HFF-Myc (cell line): ENCODE data around the gene LEMD3.

ENCODE experiments used
- DNase-seq: peaks from one replicate; pipeline ENCODE4 v3.0.0-alpha.2; 2011; ENCODE audit warnings: low read depth; ENCODE audit errors: extremely low read depth
- H3K4me3 ChIP-seq: replicated peaks from 2 replicates; pipeline ENCODE4 v1.5.1; 2011; ENCODE audit warnings: low read depth, mild to moderate bottlenecking, control low read depth, low read length
- CTCF ChIP-seq: IDR thresholded peaks from 2 replicates; pipeline ENCODE4 v1.5.1; 2012; ENCODE audit warnings: mild to moderate bottlenecking, low read depth, low read length, control low read depth; ENCODE audit errors: missing control alignments

The LEMD3 gene

GRCh38 chr12:65125975-65126374, 43.4 kb upstream of the LEMD3 start:
- H3K4me3 ChIP-seq = no peak overlapping the region
- TF ChIP-seq CTCF = no peak
- no peak for DNase-seq

GRCh38 chr12:65126482-65126881, 42.9 kb upstream of the LEMD3 start:
- DNase-seq = no peak
- no peak for TF ChIP-seq CTCF
- no peak overlapping the region for H3K4me3 ChIP-seq

GRCh38 chr12:65133879-65134278, 35.5 kb upstream of the LEMD3 start:
- H3K4me3 ChIP-seq = no peak overlapping the region
- no peak for TF ChIP-seq CTCF
- no peak for DNase-seq

- DNase-seq = no peak
These were observed 30.0 kb upstream of the LEMD3 start for GRCh38 chr12:65139389-65139788.

GRCh38 chr12:65140738-65141137, 28.6 kb upstream of the LEMD3 start:
- TF ChIP-seq CTCF = no peak
- DNase-seq = no peak
- no peak overlapping the region for H3K4me3 ChIP-seq

More at GRCh38 chr12:65139389-65139788, 30.0 kb upstream of the LEMD3 start:
- no peak overlapping the region for H3K4me3 ChIP-seq
- no peak for TF ChIP-seq CTCF

- DNase-seq = no peak
- no peak for TF ChIP-seq CTCF
- no peak overlapping the region for H3K4me3 ChIP-seq
These were observed 22.0 kb upstream of the LEMD3 start for GRCh38 chr12:65147312-65147905.

- no peak for DNase-seq
These were observed 17.4 kb upstream of the LEMD3 start for GRCh38 chr12:65152012-65152411.

More at GRCh38 chr12:65152012-65152411, 17.4 kb upstream of the LEMD3 start:
- TF ChIP-seq CTCF = no peak
- H3K4me3 ChIP-seq = no peak overlapping the region
